HFF-Myc (cell line): ENCODE data around the gene MUSK.

Experiments used
- DNase-seq: peaks from one replicate; pipeline ENCODE4 v3.0.0-alpha.2; 2011; ENCODE audit warnings: low read depth; ENCODE audit errors: extremely low read depth
- H3K4me3 ChIP-seq: replicated peaks from 2 replicates; pipeline ENCODE4 v1.5.1; 2011; ENCODE audit warnings: low read depth, mild to moderate bottlenecking, control low read depth, low read length
- CTCF ChIP-seq: IDR thresholded peaks from 2 replicates; pipeline ENCODE4 v1.5.1; 2012; ENCODE audit warnings: mild to moderate bottlenecking, low read depth, low read length, control low read depth; ENCODE audit errors: missing control alignments

The MUSK gene

GRCh38 chr9:110650991-110651411 lies 17.6 kb upstream of the MUSK start:
- no peak for TF ChIP-seq CTCF
- no peak overlapping the region for H3K4me3 ChIP-seq
- DNase-seq = peak; percentile 97

GRCh38 chr9:110655754-110656641 lies 12.6 kb upstream of the MUSK start:
- no peak for TF ChIP-seq CTCF
- H3K4me3 ChIP-seq = no peak overlapping the region
- no peak for DNase-seq

- DNase-seq = peak; percentile 56
- TF ChIP-seq CTCF = no peak
- H3K4me3 ChIP-seq = no peak overlapping the region
Observed at GRCh38 chr9:110659891-110660541, 8.6 kb upstream of the MUSK start.

- TF ChIP-seq CTCF = no peak
- no peak overlapping the region for H3K4me3 ChIP-seq
- DNase-seq = no peak
Observed at GRCh38 chr9:110669433-110669832, 842 bp downstream of the MUSK start.

GRCh38 chr9:110671849-110672248 lies 3.3 kb downstream of the MUSK start:
- DNase-seq = no peak
- TF ChIP-seq CTCF = no peak
- no peak overlapping the region for H3K4me3 ChIP-seq

GRCh38 chr9:110672873-110673510 lies 4.4 kb downstream of the MUSK start:
- TF ChIP-seq CTCF = no peak
- no peak for DNase-seq
- H3K4me3 ChIP-seq = no peak overlapping the region
